ENCODE measurements around the gene EIF4A3.

EIF4A3 gene

DNA sequence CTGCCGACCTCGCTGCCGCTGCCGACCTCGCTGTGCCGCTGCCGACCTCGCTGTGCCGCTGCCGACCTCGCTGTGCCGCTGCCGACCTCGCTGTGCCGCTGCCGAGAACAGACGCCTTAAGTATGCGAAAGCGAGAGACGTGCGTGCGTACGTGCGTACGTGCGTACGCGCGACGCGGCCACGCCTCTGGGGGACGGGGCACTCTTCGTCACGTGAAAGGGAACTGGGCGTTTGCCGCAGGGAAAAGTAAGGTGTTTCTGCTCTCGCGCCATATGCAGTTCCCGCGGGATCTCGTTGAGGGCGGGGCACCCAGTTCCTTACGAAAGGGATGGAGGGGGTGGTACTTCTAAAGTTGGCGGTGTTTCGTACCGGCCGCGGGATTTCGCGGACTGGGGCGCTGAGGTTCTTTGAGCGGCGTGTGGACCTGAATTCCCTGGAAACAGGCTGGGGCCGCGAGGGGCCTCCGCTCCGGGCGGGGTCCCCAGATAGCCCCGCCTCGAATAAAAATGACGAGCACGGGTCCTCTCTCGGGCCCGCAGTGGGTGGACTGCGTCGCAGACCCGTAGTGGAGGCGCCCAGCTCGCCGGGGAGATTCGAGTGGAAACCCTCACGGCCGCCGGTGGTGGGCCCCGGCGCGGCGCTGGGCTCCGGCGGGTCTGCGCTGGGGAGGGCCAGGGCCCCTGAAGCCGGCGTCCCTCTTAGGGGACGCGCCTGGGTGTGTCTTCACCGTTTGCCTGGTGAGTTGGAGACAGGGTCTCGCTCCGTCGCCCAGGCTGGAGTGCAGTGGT lies at the start of gene EIF4A3:
Gene EIF4A3, minus strand, starts transcription at position 94 of the 788 bp plus-strand sequence. CDS start 167 bp downstream, outside the sequence.
- peak; percentile 98 for DNase-seq

- DNase-seq: no peak
Observed at GRCh38 chr17:80196652-80197051, 49.7 kb upstream of the EIF4A3 start.

DNA sequence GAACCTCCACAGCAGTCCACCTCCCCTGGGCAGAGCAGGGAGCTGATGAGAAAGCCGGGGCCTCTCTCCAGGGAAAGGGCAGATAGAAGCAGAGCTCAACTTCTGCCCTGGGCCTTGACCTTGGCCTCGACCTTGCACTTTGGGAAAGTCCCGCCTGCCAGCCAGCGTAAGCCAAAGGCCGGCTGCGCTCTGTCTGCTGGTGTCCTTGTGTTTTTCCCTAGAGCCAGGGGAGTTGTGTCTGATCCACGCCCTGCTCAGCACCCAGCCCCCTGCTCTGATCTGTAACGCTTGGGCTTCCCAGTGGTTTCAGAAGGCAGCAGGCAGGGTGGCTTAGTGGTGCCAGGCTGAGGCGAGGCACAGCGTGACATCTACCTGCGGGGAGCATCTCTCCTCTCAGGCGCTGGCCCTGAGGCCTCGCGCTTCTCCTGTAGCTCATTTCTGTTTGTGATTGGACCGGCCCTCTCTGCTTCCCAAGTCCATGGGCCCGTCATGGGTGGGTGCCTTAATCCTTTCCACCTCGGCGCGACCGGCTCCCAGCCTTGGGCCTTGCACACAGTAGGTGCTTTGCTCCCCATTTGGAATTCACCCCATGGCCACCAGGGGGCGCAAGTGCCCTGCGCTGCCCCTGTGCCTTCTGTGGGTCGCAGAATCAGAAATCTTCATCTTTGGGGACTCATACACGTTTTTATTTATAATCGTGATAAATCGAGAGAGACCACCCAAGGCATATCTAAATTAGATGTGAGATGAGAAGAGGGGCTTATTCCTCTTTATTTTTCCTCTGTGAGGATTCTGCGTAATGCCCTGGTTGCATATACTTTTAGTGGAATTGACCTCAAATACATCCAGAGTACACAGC lies 49.0 kb upstream of the EIF4A3 start:
- DNase-seq: no peak

- DNase-seq: no peak
Observed at GRCh38 chr17:80195141-80195540, 48.2 kb upstream of the EIF4A3 start.

GRCh38 chr17:80191865-80192661 lies 45.1 kb upstream of the EIF4A3 start:
- no peak for DNase-seq

DNA sequence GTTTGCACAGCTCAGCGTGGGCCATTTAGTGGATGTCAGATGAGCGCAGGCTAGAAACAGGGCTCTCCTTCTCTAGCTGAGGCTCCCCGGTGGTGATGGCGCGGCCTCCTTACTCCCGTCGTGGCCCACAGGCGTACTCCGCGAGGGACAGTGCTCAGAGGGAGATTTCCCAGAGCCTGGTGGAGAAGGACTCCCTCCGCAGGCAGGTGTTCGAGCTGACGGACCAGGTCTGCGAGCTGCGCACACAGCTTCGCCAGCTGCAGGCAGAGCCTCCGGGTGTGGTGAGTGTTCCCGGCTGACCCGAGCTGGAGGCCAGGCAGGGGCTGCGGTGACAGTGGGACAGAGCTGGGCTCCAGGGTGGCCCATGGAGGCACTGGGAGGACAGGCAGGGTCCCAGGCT lies 44.3 kb upstream of the EIF4A3 start:
- DNase-seq: no peak

- DNase-seq: no peak
Observed at GRCh38 chr17:80190716-80191115, 43.8 kb upstream of the EIF4A3 start.

DNA sequence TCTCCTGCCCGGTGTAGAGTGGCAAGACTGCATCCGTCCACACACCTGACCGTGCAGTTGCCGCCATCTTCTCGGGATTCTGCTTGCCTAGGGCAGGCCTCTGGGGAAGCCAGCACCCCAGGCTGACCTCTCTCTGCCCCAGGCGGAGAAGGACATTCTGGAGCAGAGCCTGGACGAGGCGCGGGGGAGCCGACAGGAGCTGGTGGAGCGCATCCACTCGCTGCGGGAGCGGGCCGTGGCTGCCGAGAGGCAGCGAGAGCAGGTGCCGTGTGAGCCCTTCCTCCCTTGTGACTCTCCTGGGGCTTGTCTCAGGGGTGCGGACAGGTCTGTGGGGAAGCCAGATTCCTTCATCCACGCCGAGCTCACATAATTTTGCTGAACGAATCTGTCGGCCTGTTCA lies 42.7 kb upstream of the EIF4A3 start:
- no peak for DNase-seq

DNA sequence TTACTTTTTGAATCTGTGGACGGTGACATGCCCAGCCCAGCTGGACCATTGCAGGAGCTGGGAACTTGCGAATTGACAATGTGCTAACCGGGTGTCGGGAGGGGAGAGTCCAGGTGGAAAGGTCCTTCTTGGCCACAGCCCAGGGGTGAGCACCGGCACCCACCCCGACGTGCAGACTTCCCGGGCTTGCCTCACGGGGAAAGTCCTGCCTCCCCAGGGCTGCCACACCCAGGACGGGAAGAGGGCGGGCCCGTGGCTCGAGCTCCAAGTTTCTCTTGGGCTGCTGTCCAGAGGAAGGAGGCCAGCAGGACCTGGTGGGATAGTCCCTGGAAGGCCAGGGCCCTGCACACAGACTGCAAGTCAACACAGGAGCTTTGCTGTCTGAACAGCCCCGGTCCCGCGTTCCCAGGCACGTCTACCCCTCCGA lies 40.6 kb upstream of the EIF4A3 start:
- DNase-seq: no peak

- no peak for DNase-seq
Observed at GRCh38 chr17:80187090-80187489, 40.2 kb upstream of the EIF4A3 start.

DNA sequence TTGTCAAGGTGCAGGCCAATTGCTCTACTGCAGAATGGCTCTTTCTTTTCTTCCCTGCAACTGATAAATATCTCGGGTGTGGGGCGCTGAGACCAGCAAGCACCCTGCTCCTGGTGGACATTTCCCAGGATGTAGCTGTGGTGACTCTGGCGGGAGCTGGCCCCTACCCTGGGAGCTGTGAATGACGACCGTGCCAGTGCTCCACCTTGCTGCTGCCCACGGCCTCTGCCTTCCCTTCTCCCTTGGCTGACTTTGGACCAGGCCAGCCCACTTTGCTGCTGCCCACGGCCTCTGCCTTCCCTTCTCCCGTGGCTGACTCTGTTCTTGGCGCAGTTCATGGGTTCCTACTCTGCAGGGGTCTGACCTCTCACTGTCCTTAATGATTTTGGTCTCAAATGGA lies 39.0 kb upstream of the EIF4A3 start:
- DNase-seq: no peak

DNA sequence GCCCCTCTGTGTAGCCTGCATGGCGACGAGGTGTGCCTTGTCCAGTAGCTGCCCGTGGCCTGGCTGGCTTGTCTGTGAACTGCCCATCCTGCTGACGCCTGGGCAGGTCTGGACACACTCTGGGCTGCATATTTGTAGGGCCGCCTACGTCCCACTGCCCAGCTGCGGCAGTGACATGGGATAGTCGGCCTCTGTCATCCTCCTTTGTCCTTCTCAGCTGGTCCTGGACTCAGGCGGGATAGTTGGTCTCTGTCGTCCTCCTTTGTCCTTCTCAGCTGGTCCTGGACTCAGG lies 37.4 kb upstream of the EIF4A3 start:
- no peak for DNase-seq

DNA sequence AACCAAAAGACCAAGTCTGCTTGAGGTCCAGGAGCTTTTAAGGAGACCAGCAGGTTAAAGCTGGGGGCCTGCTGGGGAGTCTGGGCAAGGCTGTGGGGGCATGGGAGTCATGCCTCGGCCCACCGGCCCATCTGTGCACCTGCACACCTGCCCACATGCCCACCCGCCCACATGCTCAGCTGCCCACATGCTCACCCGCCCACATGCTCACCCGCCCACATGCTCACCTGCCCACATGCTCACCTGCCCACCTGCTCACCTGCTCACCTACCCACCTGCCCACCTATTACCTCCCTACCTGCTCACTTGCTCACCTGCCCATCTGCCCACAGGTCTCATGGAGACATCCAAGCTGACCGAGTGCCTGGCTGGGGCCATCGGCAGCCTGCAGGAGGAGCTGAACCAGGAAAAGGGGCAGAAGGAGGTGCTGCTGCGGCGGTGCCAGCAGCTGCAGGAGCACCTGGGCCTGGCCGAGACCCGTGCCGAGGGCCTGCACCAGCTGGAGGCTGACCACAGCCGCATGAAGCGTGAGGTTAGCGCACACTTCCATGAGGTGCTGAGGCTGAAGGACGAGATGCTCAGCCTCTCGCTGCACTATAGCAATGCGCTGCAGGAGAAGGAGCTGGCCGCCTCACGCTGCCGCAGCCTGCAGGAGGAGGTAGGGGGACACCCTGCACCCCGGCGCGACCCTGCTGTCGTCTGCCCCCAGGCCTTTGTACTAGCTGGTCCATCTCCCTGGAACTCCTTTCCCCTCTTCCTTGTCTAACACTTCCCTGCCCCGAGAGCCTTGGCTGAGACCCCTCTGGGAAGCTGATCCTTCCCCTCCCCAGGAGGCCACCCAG lies 36.9 kb upstream of the EIF4A3 start:
- no peak for DNase-seq

DNA sequence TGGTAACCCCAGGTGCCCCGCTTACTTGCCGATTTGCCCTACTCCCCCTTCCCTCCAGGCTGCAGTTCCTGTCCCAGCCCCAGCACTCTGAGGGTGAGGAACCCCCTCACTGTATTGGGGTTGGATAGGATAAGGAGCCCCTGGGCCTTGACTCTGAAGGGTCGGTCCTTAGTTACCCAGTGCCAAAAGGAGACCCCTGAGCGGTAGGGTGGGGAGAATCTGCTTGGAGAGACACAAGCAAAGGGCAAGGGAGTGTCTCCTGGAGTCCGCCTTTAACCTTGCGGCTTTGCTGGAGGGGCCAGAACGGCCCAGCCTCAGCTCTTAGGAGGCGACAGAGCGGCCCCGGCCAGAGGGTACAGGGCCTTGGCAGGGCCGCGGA lies 35.9 kb upstream of the EIF4A3 start:
- no peak for DNase-seq

DNA sequence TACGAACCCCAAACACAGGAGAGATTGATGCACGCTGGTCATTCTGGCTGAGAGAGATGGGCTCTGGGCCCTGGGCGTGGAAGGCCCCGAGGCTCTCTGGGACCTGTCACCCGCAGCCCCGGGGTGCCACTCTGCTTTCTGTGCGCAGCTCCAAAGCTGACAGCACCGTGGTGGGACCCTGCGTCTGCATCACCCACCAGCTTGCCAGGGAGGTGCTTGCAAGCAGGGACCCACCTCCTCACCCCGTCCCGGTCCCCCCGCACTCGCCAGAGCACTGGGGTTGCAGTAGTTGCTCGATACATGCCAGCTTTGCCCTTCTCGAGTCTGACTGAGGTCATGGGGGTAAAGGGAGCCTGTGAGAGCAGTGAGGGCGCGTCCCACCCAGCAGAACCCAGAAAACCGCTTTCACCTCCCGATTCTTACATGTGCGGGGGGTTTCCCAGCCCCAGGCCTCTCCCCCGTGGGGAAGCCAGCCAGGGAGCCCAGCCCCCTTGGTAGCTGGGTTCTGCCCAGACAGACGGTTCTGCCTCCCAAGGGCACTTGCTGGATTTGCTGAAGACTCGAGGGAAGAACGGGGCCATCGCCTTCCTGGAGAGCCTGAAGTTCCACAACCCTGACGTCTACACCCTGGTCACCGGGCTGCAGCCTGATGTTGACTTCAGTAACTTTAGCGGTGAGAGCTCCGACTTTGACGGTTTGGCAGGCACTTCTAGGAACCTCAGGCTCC lies 35.4 kb upstream of the EIF4A3 start:
- no peak for DNase-seq

DNA sequence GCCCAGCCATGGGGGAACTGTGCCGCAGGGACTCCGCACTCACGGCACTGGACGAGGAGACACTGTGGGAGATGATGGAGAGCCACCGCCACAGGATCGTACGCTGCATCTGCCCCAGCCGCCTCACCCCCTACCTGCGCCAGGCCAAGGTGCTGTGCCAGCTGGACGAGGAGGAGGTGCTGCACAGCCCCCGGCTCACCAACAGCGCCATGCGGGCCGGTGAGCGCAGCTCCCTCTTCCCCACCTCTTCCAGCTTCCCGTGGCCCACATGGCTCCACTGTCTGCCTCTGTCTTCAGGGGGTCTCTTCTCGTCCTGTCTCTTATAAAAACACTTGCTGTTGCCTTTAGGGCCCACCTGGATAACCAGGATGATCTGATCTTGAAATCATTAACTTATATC lies 34.5 kb upstream of the EIF4A3 start:
- DNase-seq: no peak

DNA sequence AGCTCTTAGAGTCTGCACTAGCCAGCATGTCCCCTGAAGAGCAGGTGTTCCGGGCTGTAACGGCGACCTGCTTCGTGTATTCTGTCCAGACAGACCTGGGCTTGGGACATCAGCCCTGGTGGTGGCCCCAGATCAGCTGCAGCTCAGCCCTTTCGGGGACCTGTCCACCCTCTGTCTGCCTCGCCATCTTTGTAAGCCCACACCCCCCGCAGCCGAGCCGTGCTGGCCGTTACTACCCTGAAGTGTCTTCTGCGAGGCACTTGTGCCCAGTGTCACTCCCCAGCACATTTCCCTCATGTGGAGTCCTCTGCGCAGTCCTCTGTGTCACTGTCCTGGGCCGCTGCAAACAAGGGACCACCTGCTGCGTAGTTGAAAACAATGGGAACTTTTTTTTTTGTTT lies 33.3 kb upstream of the EIF4A3 start:
- no peak for DNase-seq

DNA sequence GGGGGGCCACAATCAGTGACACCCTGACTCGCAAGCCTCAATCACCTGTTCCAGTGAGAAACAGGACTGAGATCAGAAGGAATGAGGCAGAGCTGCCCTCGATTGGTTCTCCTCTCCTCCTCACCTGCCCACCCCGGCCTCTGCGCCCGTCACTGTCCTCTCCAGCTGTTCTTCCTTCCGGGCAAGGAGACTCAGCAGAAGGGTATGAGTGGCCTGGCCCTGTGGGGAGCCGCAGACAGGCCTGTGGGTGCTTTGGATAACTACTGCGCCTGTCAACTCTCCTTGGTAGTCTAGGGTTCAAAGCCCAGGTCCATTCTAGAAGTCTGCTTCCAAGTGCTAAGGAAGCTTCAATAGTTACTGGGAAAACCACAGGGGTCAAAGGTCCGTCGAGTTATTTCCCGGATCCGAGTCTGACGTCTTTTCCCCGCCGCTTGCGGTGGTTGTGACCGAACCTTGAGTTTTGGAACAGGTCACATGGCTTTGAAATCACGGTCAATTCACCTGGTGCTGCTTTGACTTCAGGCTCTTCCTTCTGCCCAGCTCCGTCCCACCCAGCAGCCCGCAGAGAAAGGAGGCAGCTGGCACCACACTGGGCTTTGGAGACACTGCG lies 31.2 kb upstream of the EIF4A3 start:
- DNase-seq: no peak

GRCh38 chr17:80176757-80177156 lies 29.8 kb upstream of the EIF4A3 start:
- no peak for DNase-seq

- no peak for DNase-seq
Observed at GRCh38 chr17:80173916-80174315, 27.0 kb upstream of the EIF4A3 start.

DNA sequence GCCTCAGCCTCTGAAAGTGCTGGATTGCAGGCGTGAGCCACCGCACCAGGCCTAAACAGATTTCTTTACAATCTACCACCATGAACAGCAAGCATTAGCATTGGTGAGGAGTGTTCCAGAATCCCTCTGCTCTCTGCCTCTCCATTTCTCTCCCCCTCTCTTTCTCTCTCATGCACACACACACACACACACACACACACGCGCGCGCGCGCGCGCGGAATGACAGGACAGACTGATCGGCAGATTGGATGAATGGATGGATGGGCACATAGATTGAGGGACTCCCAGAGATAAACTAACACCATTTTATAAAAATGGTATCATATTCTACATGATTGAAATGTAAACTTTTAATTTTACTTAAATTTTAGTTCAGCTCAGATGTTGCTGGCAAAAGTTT lies 26.2 kb upstream of the EIF4A3 start:
- no peak for DNase-seq

DNA sequence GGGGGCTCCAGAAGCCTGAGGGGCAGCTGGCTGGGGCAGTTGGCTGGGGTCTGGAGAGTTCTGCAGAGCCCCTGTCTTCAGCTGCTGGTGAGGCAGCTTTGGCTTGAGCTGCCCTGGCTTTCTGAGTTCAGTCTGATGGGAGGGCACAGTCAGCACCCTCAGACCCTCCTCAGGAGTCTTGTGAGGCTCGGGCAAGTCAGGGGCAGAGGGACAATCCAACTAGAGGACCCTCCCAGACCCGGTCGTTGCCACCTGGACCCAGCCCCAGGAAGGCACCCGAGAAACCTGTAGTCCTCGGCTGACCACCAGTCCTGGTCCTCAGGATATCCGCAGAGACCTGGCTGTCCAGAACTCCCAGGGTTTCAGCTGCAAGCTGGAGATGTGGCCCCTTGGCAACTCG lies 24.8 kb upstream of the EIF4A3 start:
- DNase-seq: no peak

All from DMS153 (cell line).